GM21737 (cell line): ENCODE measurements around the gene PTPN4.

ENCODE experiments used
- ATAC-seq: cut with Tn5 transposase; IDR thresholded peaks from one replicate; pipeline ENCODE4 v1.9.1; 2021; ENCODE audit warnings: mild to moderate bottlenecking, moderate library complexity; ENCODE audit not compliant: unreplicated experiment

PTPN4 gene

GRCh38 chr2:119759451-119760236 is at the start of gene PTPN4:
PTPN4 (plus strand) TSS chr2:119759922; CDS start chr2:119809854, 49,932 bp downstream.
- peak; percentile 96 for ATAC-seq

GRCh38 chr2:119710281-119710680 is 49.4 kb upstream of the PTPN4 start:
- ATAC-seq = no peak

GRCh38 chr2:119711352-119711751 is 48.4 kb upstream of the PTPN4 start:
- ATAC-seq = no peak

- ATAC-seq = no peak
These were observed 47.2 kb upstream of the PTPN4 start for GRCh38 chr2:119712571-119712970.

GRCh38 chr2:119713819-119714490 is 45.8 kb upstream of the PTPN4 start:
- no peak for ATAC-seq

GRCh38 chr2:119715409-119716283 is 44.1 kb upstream of the PTPN4 start:
- ATAC-seq = no peak

- no peak for ATAC-seq
These were observed 43.4 kb upstream of the PTPN4 start for GRCh38 chr2:119716284-119716672.

- no peak for ATAC-seq
These were observed 41.0 kb upstream of the PTPN4 start for GRCh38 chr2:119718501-119719260.

- no peak for ATAC-seq
These were observed 40.5 kb upstream of the PTPN4 start for GRCh38 chr2:119719261-119719627.

- no peak for ATAC-seq
These were observed 38.7 kb upstream of the PTPN4 start for GRCh38 chr2:119721043-119721442.

GRCh38 chr2:119721462-119721861 is 38.3 kb upstream of the PTPN4 start:
- ATAC-seq = no peak

GRCh38 chr2:119721904-119722303 is 37.8 kb upstream of the PTPN4 start:
- ATAC-seq = no peak

GRCh38 chr2:119723186-119723585 is 36.5 kb upstream of the PTPN4 start:
- ATAC-seq = no peak

- ATAC-seq = no peak
These were observed 35.8 kb upstream of the PTPN4 start for GRCh38 chr2:119723784-119724467.

- ATAC-seq = no peak
These were observed 34.9 kb upstream of the PTPN4 start for GRCh38 chr2:119724656-119725485.

- ATAC-seq = no peak
These were observed 32.2 kb upstream of the PTPN4 start for GRCh38 chr2:119727493-119727892.

GRCh38 chr2:119728421-119728820 is 31.3 kb upstream of the PTPN4 start:
- no peak for ATAC-seq

- no peak for ATAC-seq
These were observed 29.0 kb upstream of the PTPN4 start for GRCh38 chr2:119730671-119731177.

- no peak for ATAC-seq
These were observed 27.7 kb upstream of the PTPN4 start for GRCh38 chr2:119731983-119732382.
